Iris pigment epithelial cell (primary cell): Measurements from ENCODE around the gene LARGE1.

Experiments used
- DNase-seq: peaks from one replicate; pipeline ENCODE4 v3.0.0-alpha.2; 2011; ENCODE audit warnings: low read depth

Gene LARGE1

GRCh38 chr22:33717694-33718396, 202.4 kb downstream of the LARGE1 start:
- DNase-seq: no peak

GRCh38 chr22:33715237-33715985, 204.9 kb downstream of the LARGE1 start:
- no peak for DNase-seq

- no peak for DNase-seq
Measured at GRCh38 chr22:33710326-33710725, 209.9 kb downstream of the LARGE1 start.

GRCh38 chr22:33707581-33707980, 212.7 kb downstream of the LARGE1 start:
- DNase-seq: no peak

- DNase-seq: no peak
Measured at GRCh38 chr22:33706100-33706499, 214.2 kb downstream of the LARGE1 start.

- DNase-seq: no peak
Measured at GRCh38 chr22:33699176-33699575, 221.1 kb downstream of the LARGE1 start.

GRCh38 chr22:33697640-33698039, 222.6 kb downstream of the LARGE1 start:
- no peak for DNase-seq

- DNase-seq: no peak
Measured at GRCh38 chr22:33691057-33691630, 229.1 kb downstream of the LARGE1 start.

- DNase-seq: no peak
Measured at GRCh38 chr22:33688903-33689302, 231.4 kb downstream of the LARGE1 start.

- DNase-seq: no peak
Measured at GRCh38 chr22:33687464-33687863, 232.8 kb downstream of the LARGE1 start.

- no peak for DNase-seq
Measured at GRCh38 chr22:33684087-33684486, 236.2 kb downstream of the LARGE1 start.

GRCh38 chr22:33682927-33683326, 237.3 kb downstream of the LARGE1 start:
- DNase-seq: no peak

GRCh38 chr22:33680632-33681031, 239.6 kb downstream of the LARGE1 start:
- no peak for DNase-seq

- DNase-seq: no peak
Measured at GRCh38 chr22:33678523-33678922, 241.8 kb downstream of the LARGE1 start.

GRCh38 chr22:33677536-33677935, 242.7 kb downstream of the LARGE1 start:
- DNase-seq: no peak

- DNase-seq: no peak
Measured at GRCh38 chr22:33674357-33674756, 245.9 kb downstream of the LARGE1 start.

- DNase-seq: no peak
Measured at GRCh38 chr22:33669746-33670145, 250.5 kb downstream of the LARGE1 start.

- DNase-seq: no peak
Measured at GRCh38 chr22:33666961-33667619, 253.2 kb downstream of the LARGE1 start.

GRCh38 chr22:33666279-33666960, 253.9 kb downstream of the LARGE1 start:
- no peak for DNase-seq

- no peak for DNase-seq
Measured at GRCh38 chr22:33659448-33659847, 260.8 kb downstream of the LARGE1 start.

GRCh38 chr22:33658775-33659174, 261.5 kb downstream of the LARGE1 start:
- DNase-seq: no peak

GRCh38 chr22:33657670-33658069, 262.6 kb downstream of the LARGE1 start:
- DNase-seq: no peak
